Anterior cingulate cortex (tissue), 58 donors: Measurements from ENCODE around the gene CAMK1D.
"Not testable (repeated sequence)": the region's sequence is repeated elsewhere in the genome, so short reads cannot be mapped to it uniquely, and the experiment has no call there.

ENCODE experiments used
- DNase-seq, 58 donors: peaks; one replicate each; lab custom pipeline; 2025; lab: John Stamatoyannopoulos, UW

CAMK1D gene

GRCh38 chr10:12419262-12419847 is 70.0 kb downstream of the CAMK1D start:
- no peak for DNase-seq

- no peak for DNase-seq
Observed at GRCh38 chr10:12420530-12421120, 71.3 kb downstream of the CAMK1D start.

GRCh38 chr10:12422189-12422588 is 72.8 kb downstream of the CAMK1D start:
- no peak for DNase-seq

- DNase-seq = no peak
Observed at GRCh38 chr10:12423896-12424295, 74.5 kb downstream of the CAMK1D start.

- no peak for DNase-seq
Observed at GRCh38 chr10:12427276-12427675, 77.9 kb downstream of the CAMK1D start.

GRCh38 chr10:12428447-12429135 is 79.2 kb downstream of the CAMK1D start:
- DNase-seq = no peak

- DNase-seq = no peak
Observed at GRCh38 chr10:12430406-12430982, 81.1 kb downstream of the CAMK1D start.

GRCh38 chr10:12431151-12432101 is 82.1 kb downstream of the CAMK1D start:
- no peak for DNase-seq

- no peak for DNase-seq
Observed at GRCh38 chr10:12432402-12433189, 83.2 kb downstream of the CAMK1D start.

GRCh38 chr10:12434277-12434676 is 84.9 kb downstream of the CAMK1D start:
- no peak for DNase-seq

- DNase-seq = not testable (repeated sequence)
Observed at GRCh38 chr10:12434677-12435076, 85.3 kb downstream of the CAMK1D start.

- no peak for DNase-seq
Observed at GRCh38 chr10:12435348-12435747, 86.0 kb downstream of the CAMK1D start.

GRCh38 chr10:12438919-12439692 is 89.8 kb downstream of the CAMK1D start:
- no peak for DNase-seq

- not testable (repeated sequence) for DNase-seq
Observed at GRCh38 chr10:12439767-12440166, 90.4 kb downstream of the CAMK1D start.

GRCh38 chr10:12443026-12443425 is 93.7 kb downstream of the CAMK1D start:
- no peak for DNase-seq

- no peak for DNase-seq
Observed at GRCh38 chr10:12444981-12445700, 95.8 kb downstream of the CAMK1D start.

- DNase-seq = no peak
Observed at GRCh38 chr10:12445701-12446334, 96.5 kb downstream of the CAMK1D start.

- DNase-seq = no peak
Observed at GRCh38 chr10:12448340-12448728, 99.0 kb downstream of the CAMK1D start.
